WI38 (cell line): ENCODE results near the gene C7orf33.

Source experiments
- H3K4me3 ChIP-seq: 2 replicates; pipeline ENCODE4 v1.5.1; 2011; ENCODE audit warnings: low read depth, mild to moderate bottlenecking, control low read depth, low read length
- CTCF ChIP-seq: IDR thresholded peaks from 2 replicates; pipeline ENCODE4 v1.5.1; 2012; ENCODE audit warnings: low read depth, mild to moderate bottlenecking, control low read depth, low read length

The C7orf33 gene

GRCh38 chr7:148615085-148615730 is 24.6 kb downstream of the C7orf33 start:
- no peak for TF ChIP-seq CTCF
- H3K4me3 ChIP-seq, result no peak overlapping the region

GRCh38 chr7:148620749-148621359 is 30.3 kb downstream of the C7orf33 start:
- no peak for TF ChIP-seq CTCF
- H3K4me3 ChIP-seq, result no peak overlapping the region

- TF ChIP-seq CTCF, result no peak
- no peak overlapping the region for H3K4me3 ChIP-seq
Observed at GRCh38 chr7:148621563-148621962, 31.0 kb downstream of the C7orf33 start.

GRCh38 chr7:148622887-148623585 is 32.5 kb downstream of the C7orf33 start:
- no peak for TF ChIP-seq CTCF
- H3K4me3 ChIP-seq, result no peak overlapping the region

- no peak for TF ChIP-seq CTCF
- no peak overlapping the region for H3K4me3 ChIP-seq
Observed at GRCh38 chr7:148623586-148624282, 33.2 kb downstream of the C7orf33 start.

- H3K4me3 ChIP-seq, result no peak overlapping the region
- no peak for TF ChIP-seq CTCF
Observed at GRCh38 chr7:148624735-148625134, 34.2 kb downstream of the C7orf33 start.

GRCh38 chr7:148625342-148625741 is 34.8 kb downstream of the C7orf33 start:
- H3K4me3 ChIP-seq, result no peak overlapping the region
- TF ChIP-seq CTCF, result no peak
